ENCODE data around the gene EML4. TPM values are rescaled to one million over a fixed set of nuclear protein-coding genes. Genes with fewer than 3 reads are reported as not detected.
"Not testable (repeated sequence)": the region's sequence is repeated elsewhere in the genome, so short reads cannot be mapped to it uniquely, and the experiment has no call there.

EML4 gene
- total and polyA plus RNA-seq, 3 experiments from 2014 or later: 58.0 to 70.8 (median 61.5) TPM

DNA sequence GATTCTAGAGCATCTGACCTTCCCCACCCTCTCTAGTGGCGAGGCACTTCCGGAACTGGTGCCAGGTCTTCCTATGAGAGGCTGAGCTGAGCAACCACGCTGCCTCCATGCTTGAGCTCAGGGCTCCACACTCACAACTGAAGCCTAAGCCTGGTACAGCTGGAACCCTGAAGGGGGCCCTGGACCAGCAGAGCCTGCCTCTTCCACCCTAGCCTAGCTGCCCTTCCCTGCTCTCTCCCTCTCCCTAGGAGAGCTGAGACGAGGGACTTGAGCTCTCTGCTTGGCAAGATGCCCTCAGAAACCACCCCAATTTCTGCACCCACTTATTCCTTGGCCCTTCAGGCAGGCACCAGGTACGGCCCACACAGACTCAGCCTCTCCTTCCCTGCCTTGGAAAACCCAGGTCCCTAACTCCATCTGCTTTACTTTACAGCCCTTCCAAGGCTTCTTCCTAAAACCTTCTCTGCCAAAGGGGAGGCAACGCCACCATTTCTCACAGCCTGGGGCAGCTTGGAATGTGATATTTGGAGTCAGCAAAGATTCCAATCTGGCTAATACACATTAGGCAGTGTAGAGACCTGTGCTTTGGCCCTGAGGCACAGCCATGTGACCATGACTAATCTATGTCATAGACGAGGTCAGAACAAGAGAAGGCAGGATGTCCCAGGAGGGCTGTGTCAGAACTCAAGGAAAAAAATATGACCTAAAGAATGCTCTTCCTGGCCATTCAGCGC, 173.1 kb downstream of the EML4 start:
- H3K27ac Mint-ChIP-seq: peak overlapping the region in 5 of 8 donors; percentile 36 to 90 (median 68)
- CTCF ChIA-PET: no interaction called here
- H3K4me3 ChIP-seq (ENCODE audit: low read length): no peak overlapping the region
- H3K9me3 ChIP-seq (ENCODE audit: low read length): no peaks in the 10 kb centered on the region
- peak overlapping the region in 2 of 7 donors; percentile 23 to 48 for H3K4me3 Mint-ChIP-seq
- no peaks in the 10 kb centered on the region for H3K4me1 ChIP-seq (ENCODE audit: insufficient read depth, low read length)
- no peak overlapping the region for H3K27ac ChIP-seq (ENCODE audit: low read depth, low read length)
- peaks cover 8 to 78% (median 14%) of the 10 kb centered on the region in 3 donors for H3K36me3 Mint-ChIP-seq
- no peak for DNase-seq
- H3K27me3 Mint-ChIP-seq: no peaks in the 10 kb centered on the region
- H3K27me3 ChIP-seq (ENCODE audit: insufficient read depth, low read length, poor library complexity, severe bottlenecking): no peaks in the 10 kb centered on the region
- no peaks in the 10 kb centered on the region for H3K9me3 Mint-ChIP-seq
- POLR2A ChIA-PET: interaction anchor here (1.0 kb wide), 1 partner anchor 209 kb away, joined by 4 read pairs; no protein-coding TSS in a partner anchor
- H3K4me1 Mint-ChIP-seq: peaks cover 37 to 54% (median 38%) of the 10 kb centered on the region in 3 donors
- H3K36me3 ChIP-seq (ENCODE audit: insufficient read depth, low read length): peaks cover 18% of the 10 kb centered on the region

DNA sequence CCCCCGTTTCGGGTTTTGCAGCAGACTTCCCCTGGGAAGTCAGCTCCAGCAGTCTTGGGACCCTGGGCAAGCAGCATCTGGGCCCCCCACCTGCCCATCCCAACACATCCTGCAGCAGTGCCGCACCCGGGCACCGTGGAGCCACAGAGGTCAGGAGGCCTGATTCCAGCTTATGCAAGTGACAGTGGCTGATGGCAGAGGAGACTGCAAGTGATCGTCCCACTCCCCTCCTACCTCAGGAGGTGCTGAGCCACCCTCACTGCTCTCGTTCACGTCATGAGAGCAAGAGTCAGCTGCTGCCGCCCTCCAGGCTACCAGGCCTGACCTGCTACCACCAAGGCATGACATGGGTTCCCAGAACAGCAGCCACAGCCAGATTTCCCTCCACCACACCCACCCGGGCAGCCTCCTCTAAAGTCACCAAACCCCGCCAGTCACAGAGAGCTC, 173.7 kb downstream of the EML4 start:
- no peak overlapping the region for H3K27ac ChIP-seq (ENCODE audit: low read depth, low read length)
- Mint-ChIP-seq H3K36me3 (peaks cover 10 to 74% (median 10%) of the 10 kb centered on the region in 3 donors), H3K4me3 (no peak overlapping the region), H3K9me3 (no peaks in the 10 kb centered on the region), H3K4me1 (peaks cover 35 to 56% (median 35%) of the 10 kb centered on the region in 3 donors), H3K27me3 (no peaks in the 10 kb centered on the region), H3K27ac (peak overlapping the region in 4 of 8 donors; percentile 29 to 74 (median 64))
- H3K4me1 ChIP-seq (ENCODE audit: insufficient read depth, low read length): no peaks in the 10 kb centered on the region
- no peaks in the 10 kb centered on the region for H3K9me3 ChIP-seq (ENCODE audit: low read length)
- ChIA-PET CTCF (no interaction called here), POLR2A (no interaction called here)
- H3K27me3 ChIP-seq (ENCODE audit: insufficient read depth, low read length, poor library complexity, severe bottlenecking): no peaks in the 10 kb centered on the region
- H3K36me3 ChIP-seq (ENCODE audit: insufficient read depth, low read length): peaks cover 18% of the 10 kb centered on the region
- no peak for DNase-seq
- no peak overlapping the region for H3K4me3 ChIP-seq (ENCODE audit: low read length)

DNA sequence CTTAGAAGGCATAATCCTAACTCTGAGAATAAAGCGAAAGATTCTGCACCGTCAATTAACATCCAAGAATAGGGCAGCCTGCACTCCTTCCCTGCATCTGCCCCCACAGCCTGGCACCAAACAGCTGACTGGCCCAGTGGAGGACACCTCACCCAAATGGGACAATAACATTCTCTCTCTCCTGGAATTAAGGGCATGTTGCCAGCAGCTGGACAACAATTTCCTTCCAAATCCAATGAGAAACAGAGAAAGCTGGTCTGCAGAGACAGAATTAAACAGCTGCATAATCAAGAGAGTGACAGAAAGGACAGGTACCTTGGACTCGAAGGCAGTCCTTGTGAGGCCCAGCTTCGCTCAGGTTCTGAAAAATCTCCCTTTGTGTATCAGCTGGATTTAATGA, 176.8 kb downstream of the EML4 start:
- no peak for DNase-seq
- CTCF ChIA-PET: no interaction called here
- Histone ChIP-seq H3K36me3 (ENCODE audit: insufficient read depth, low read length) (peaks cover 13% of the 10 kb centered on the region), H3K27me3 (ENCODE audit: insufficient read depth, low read length, poor library complexity, severe bottlenecking) (no peaks in the 10 kb centered on the region), H3K27ac (ENCODE audit: low read depth, low read length) (no peak overlapping the region), H3K4me1 (ENCODE audit: insufficient read depth, low read length) (no peaks in the 10 kb centered on the region), H3K4me3 (ENCODE audit: low read length) (no peak overlapping the region), H3K9me3 (ENCODE audit: low read length) (no peaks in the 10 kb centered on the region)
- Mint-ChIP-seq H3K27me3 (no peaks in the 10 kb centered on the region), H3K27ac (peak overlapping the region in 1 of 8 donors; percentile 44), H3K4me1 (peaks cover 29 to 62% (median 36%) of the 10 kb centered on the region in 3 donors), H3K36me3 (peaks cover 0 to 82% (median 14%) of the 10 kb centered on the region in 3 donors), H3K9me3 (no peaks in the 10 kb centered on the region), H3K4me3 (no peak overlapping the region)
- POLR2A ChIA-PET: interaction anchor here (0.6 kb wide), 1 partner anchor 233 kb away, joined by 4 read pairs; no protein-coding TSS in a partner anchor

DNA sequence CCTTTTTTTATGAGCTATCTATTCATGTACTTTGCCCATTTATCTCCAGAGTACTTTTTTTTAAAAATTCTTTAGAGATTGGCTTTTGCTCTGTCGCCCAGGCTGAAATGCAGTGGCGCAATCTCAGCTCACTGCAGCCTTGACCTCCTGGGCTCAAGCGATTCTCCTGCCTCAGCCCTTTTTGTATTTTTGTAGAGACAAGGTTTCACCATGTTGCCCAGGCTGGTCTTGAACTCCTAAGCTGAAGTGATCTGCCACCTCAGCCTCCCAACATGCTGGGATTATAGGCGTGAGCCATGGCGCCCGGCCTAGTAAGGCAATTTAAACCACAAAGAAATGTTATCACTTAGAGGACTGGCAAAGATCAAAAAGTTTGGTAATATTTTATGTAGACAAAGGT, 177.7 kb downstream of the EML4 start:
- POLR2A ChIA-PET; H3K9me3 ChIP-seq (ENCODE audit: low read length); H3K27ac ChIP-seq (ENCODE audit: low read depth, low read length); H3K4me3 Mint-ChIP-seq; H3K27me3 ChIP-seq (ENCODE audit: insufficient read depth, low read length, poor library complexity, severe bottlenecking); H3K9me3 Mint-ChIP-seq; CTCF ChIA-PET; DNase-seq; H3K27ac Mint-ChIP-seq; H3K27me3 Mint-ChIP-seq; H3K4me1 ChIP-seq (ENCODE audit: insufficient read depth, low read length); H3K4me3 ChIP-seq (ENCODE audit: low read length): not testable (repeated sequence)
- Mint-ChIP-seq H3K36me3 (peaks cover 0 to 82% (median 14%) of the 10 kb centered on the region in 3 donors), H3K4me1 (peaks cover 25 to 61% (median 29%) of the 10 kb centered on the region in 3 donors)
- H3K36me3 ChIP-seq (ENCODE audit: insufficient read depth, low read length): peaks cover 13% of the 10 kb centered on the region

DNA sequence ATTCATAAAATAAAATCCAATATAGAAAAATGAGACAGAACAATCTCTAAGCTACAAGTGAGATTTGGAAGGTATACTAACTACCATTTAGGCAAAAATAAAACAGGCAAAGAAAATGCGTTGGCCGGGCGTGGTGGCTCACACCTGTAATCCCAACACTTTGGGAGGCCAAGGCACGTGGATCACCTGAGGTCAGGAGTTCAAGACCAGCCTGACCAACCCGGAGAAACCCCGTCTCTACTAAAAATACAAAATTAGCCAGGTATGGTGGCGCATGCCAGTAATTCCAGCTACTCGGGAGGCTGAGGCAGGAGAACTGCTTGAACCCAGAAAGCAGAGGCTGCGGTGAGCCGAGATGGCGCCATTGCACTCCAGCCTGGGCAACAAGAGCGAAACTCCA, 178.4 kb downstream of the EML4 start:
- H3K4me3 Mint-ChIP-seq; H3K4me1 ChIP-seq (ENCODE audit: insufficient read depth, low read length); H3K9me3 Mint-ChIP-seq; H3K27me3 ChIP-seq (ENCODE audit: insufficient read depth, low read length, poor library complexity, severe bottlenecking); H3K27ac ChIP-seq (ENCODE audit: low read depth, low read length); H3K27me3 Mint-ChIP-seq; CTCF ChIA-PET; H3K4me3 ChIP-seq (ENCODE audit: low read length); H3K27ac Mint-ChIP-seq; H3K9me3 ChIP-seq (ENCODE audit: low read length); DNase-seq: not testable (repeated sequence)
- POLR2A ChIA-PET: interaction anchor here (0.7 kb wide), 1 partner anchor 103 kb away, joined by 8 read pairs; no protein-coding TSS in a partner anchor
- H3K36me3 ChIP-seq (ENCODE audit: insufficient read depth, low read length): peaks cover 16% of the 10 kb centered on the region
- peaks cover 0 to 84% (median 17%) of the 10 kb centered on the region in 3 donors for H3K36me3 Mint-ChIP-seq
- peaks cover 22 to 59% (median 26%) of the 10 kb centered on the region in 3 donors for H3K4me1 Mint-ChIP-seq

DNA sequence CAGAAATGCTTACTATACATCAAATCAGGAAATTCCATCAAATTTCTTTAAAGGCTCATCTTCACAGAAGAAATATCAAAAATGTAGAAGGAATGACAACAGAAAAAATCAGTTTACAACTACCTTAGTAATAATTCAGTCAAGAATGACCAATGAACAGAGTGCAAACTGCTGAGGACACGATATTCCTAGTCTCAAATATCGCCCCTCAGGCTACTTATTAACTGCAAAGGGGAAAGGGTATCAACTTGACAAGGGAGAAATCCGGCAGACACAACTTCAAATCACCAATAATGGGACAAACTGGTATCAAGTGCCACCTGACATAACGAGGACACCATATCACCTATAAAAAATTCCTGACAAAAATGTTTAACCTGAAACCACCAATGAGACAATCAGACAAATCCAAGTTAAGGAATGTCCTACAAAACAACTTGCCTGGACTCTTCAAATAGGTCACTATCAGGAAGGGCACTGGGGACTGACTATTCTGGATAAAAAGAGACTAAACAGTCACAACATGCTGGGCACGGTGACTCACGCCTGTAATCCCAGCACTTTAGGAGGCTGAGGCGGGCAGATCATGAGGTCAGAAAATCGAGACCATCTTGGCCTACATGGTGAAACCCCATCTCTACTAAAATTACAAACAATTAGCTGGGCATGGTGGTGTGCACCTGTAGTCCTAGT, 179.1 kb downstream of the EML4 start:
- ChIA-PET POLR2A (no interaction called here), CTCF (no interaction called here)
- Histone ChIP-seq H3K4me1 (ENCODE audit: insufficient read depth, low read length) (no peaks in the 10 kb centered on the region), H3K36me3 (ENCODE audit: insufficient read depth, low read length) (peaks cover 18% of the 10 kb centered on the region), H3K4me3 (ENCODE audit: low read length) (no peak overlapping the region), H3K27ac (ENCODE audit: low read depth, low read length) (no peak overlapping the region), H3K27me3 (ENCODE audit: insufficient read depth, low read length, poor library complexity, severe bottlenecking) (no peaks in the 10 kb centered on the region), H3K9me3 (ENCODE audit: low read length) (no peaks in the 10 kb centered on the region)
- Mint-ChIP-seq H3K4me3 (no peak overlapping the region), H3K9me3 (no peaks in the 10 kb centered on the region), H3K36me3 (peaks cover 0 to 85% (median 19%) of the 10 kb centered on the region in 3 donors), H3K4me1 (peaks cover 25 to 59% (median 28%) of the 10 kb centered on the region in 3 donors), H3K27me3 (no peaks in the 10 kb centered on the region), H3K27ac (peak overlapping the region in 2 of 8 donors; percentile 34 to 43)
- no peak for DNase-seq

DNA sequence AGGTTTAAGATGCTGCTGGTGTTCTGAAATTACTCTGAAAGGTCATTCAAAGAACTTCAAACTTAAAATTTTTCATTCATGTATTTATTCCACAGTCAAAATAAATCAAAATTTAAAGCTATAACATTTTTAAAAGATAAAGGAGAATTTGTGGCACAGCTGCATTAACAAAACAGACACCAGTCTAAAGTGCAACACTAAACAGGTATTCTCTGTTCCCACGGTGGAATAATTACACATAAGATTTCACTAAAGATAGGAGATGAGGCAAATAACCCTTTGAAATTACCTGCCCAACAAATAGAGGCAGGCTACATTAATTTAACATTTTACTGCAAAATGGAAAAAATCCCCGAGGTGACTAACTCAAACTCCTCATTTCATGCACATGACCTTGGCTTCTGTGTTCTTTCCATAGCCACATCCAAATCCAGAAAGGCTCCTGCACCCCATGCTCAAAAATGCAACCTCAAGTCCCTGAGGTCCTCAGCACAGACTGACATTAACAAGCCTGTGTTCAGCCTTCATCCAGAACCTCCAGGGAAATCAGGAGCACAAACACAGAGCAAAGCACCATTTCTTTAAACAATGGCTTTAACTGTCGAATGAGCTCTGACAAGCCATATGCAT, 181.4 kb downstream of the EML4 start:
- H3K4me1 ChIP-seq (ENCODE audit: insufficient read depth, low read length): peaks cover 6% of the 10 kb centered on the region
- H3K4me3 ChIP-seq (ENCODE audit: low read length): no peak overlapping the region
- ChIA-PET CTCF (interaction anchor here (1.4 kb wide), 1 partner anchor 9 kb away, joined by 4 read pairs; no protein-coding TSS in a partner anchor), POLR2A (no interaction called here)
- DNase-seq: no peak
- Mint-ChIP-seq H3K27me3 (peaks cover 0 to 2% of the 10 kb centered on the region in 2 donors), H3K36me3 (peaks cover 0 to 83% (median 15%) of the 10 kb centered on the region in 3 donors), H3K9me3 (no peaks in the 10 kb centered on the region), H3K4me3 (no peak overlapping the region), H3K27ac (no peak overlapping the region), H3K4me1 (peaks cover 39 to 72% (median 44%) of the 10 kb centered on the region in 3 donors)
- H3K9me3 ChIP-seq (ENCODE audit: low read length): no peaks in the 10 kb centered on the region
- peaks cover 13% of the 10 kb centered on the region for H3K36me3 ChIP-seq (ENCODE audit: insufficient read depth, low read length)
- H3K27ac ChIP-seq (ENCODE audit: low read depth, low read length): no peak overlapping the region
- no peaks in the 10 kb centered on the region for H3K27me3 ChIP-seq (ENCODE audit: insufficient read depth, low read length, poor library complexity, severe bottlenecking)

Measured in CD8-positive, alpha-beta memory T cell (primary cell).